Peyer's patch (tissue), 4 donors: ENCODE measurements around the gene MAN2A1.

ENCODE experiments used
- CTCF ChIP-seq, 6 experiments: fragments of 450-650 bp in 4 of 6; fragments of 200-600 bp in 2 of 6; sonication (generic) in 1 of 6; IDR thresholded peaks; one replicate each; pipeline ENCODE4 v1.5.1; 2017 to 2019; ENCODE audit warnings: antibody characterized with exemption in 6 of 6, mild to moderate bottlenecking in 3 of 6, moderate library complexity in 1 of 6
- POLR2A ChIP-seq, 2 donors: fragments of 450-650 bp; IDR thresholded peaks; one replicate each; pipeline ENCODE4 v1.5.1; 2017; ENCODE audit warnings: antibody characterized with exemption in 2 of 2, mild to moderate bottlenecking in 2 of 2, moderate library complexity in 2 of 2

GRCh38 chr5:109674596-109674995 is 15.1 kb upstream of the MAN2A1 start:
- TF ChIP-seq CTCF (IDR thresholded peaks at IDR 0.05) (no peak), POLR2A (IDR thresholded peaks at IDR 0.05) (no peak)
